ENCODE results near the gene TCN2. TPM values are rescaled to one million over a fixed set of nuclear protein-coding genes. Genes with fewer than 3 reads are reported as not detected.

The TCN2 gene
- total and polyA plus RNA-seq, 2 of the 4 experiments (the other 2 are of a cell fraction) = 1.3 to 3.6 TPM

DNA sequence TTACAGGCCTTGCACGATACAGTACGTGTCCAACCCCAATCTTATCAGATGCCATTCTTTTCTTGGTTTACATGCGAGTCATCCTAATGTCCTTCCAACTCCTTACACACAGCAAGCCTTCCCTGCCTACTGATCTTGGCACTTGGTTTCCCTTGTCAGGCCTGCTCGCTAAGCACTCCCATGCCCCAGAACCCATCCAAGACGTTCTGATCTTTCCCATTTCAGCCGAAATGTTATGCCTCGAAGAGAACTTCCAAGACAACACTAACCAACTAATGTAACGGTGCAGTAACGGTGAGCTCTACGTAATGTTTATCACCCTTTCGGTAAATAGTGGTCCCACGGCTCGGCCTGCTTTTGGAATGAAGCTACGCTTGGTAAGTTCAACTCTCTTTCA is 15.8 kb upstream of the TCN2 start:
- Histone ChIP-seq H3K9ac (ENCODE audit: low read depth, low read length) (peak overlapping the region; percentile 90), H3K4me2 (ENCODE audit: low read depth, low read length) (peak overlapping the region; percentile 99), H3K9me1 (ENCODE audit: insufficient read depth, low read length) (0 out of 2 replicates have a peak, but pooled peaks cover 4% of the 10 kb centered on the region), H2AFZ (replicated peaks; ENCODE audit: low read length, poor library complexity) (peak overlapping the region; percentile 33), H3K4ac (ENCODE audit: low read depth, low read length) (peak overlapping the region; percentile 67), H3K27ac (ENCODE audit: insufficient read depth, low read length) (peak overlapping the region; percentile 67), H3K56ac (ENCODE audit: extremely low read depth, insufficient read depth, low read length) (peak overlapping the region; percentile 78), H3K4me3 (ENCODE audit: insufficient read depth, low read depth, low read length) (peak overlapping the region; percentile 96), H2AK5ac (ENCODE audit: low read depth, low read length) (peak overlapping the region; percentile 81), H3K79me1 (ENCODE audit: low read depth in 1 of 2, low read length in 2 of 2) (peaks cover 31 to 38% of the 10 kb centered on the region in 2 experiments), H3K9me3 (ENCODE audit: control insufficient read depth, insufficient read depth, low read length) (no peaks in the 10 kb centered on the region), H3K36me3 (ENCODE audit: control insufficient read depth, insufficient read depth, low read length) (peaks cover 28% of the 10 kb centered on the region), H2BK5ac (ENCODE audit: low read depth, low read length, poor library complexity, severe bottlenecking) (peak overlapping the region; percentile 25), H2BK15ac (ENCODE audit: low read depth, low read length) (no peak overlapping the region), H3K18ac (ENCODE audit: low read depth, low read length) (peak overlapping the region; percentile 7), H4K91ac (ENCODE audit: insufficient read depth, low read depth, low read length) (peak overlapping the region; percentile 39), H3K23ac (ENCODE audit: low read depth, low read length) (peak overlapping the region; percentile 43), H2BK20ac (ENCODE audit: low read depth, low read length) (no peak overlapping the region), H2AK9ac (replicated peaks; ENCODE audit: low read depth, low read length, poor library complexity) (peak overlapping the region; percentile 87), H3K27me3 (ENCODE audit: control insufficient read depth, insufficient read depth, low read length) (peaks cover 11% of the 10 kb centered on the region), H3K4me1 (ENCODE audit: control insufficient read depth, insufficient read depth, low read length) (no peaks in the 10 kb centered on the region), H4K5ac (ENCODE audit: low read depth, low read length) (peak overlapping the region; percentile 81), H3K14ac (replicated peaks; ENCODE audit: low read depth, low read length) (peak overlapping the region; percentile 71), H4K20me1 (ENCODE audit: insufficient read depth, low read length) (peaks cover 11% of the 10 kb centered on the region; the same call in 1 of the 2 replicates), H4K8ac (ENCODE audit: low read depth in 2 of 2, low read length in 2 of 2) (peak overlapping the region; percentile 71 to 86), H2BK120ac (ENCODE audit: low read depth, low read length) (no peak overlapping the region)
- peak; percentile 56 for DNase-seq
- WGBS, 2 experiments (ENCODE audit: extremely low coverage in 2 of 2, insufficient read length in 1 of 2) = 3% methylated on average over 11 of the region's 14 CpGs; no CpG with 5 or more reads in 1 of the 2 experiments
- no peak for TF ChIP-seq BHLHE40 (IDR thresholded peaks at IDR 0.05; ENCODE audit: low read depth, low read length)
- no peak for TF ChIP-seq MAZ (IDR thresholded peaks at IDR 0.05; ENCODE audit: borderline replicate concordance, low read depth, low read length)
- TF ChIP-seq RCOR1 (IDR thresholded peaks at IDR 0.05; ENCODE audit: insufficient replicate concordance, low read length) = no peak
- TF ChIP-seq FOS (IDR thresholded peaks at IDR 0.05; ENCODE audit: low read depth, low read length) = no peak
- TF ChIP-seq, protein P1, sequence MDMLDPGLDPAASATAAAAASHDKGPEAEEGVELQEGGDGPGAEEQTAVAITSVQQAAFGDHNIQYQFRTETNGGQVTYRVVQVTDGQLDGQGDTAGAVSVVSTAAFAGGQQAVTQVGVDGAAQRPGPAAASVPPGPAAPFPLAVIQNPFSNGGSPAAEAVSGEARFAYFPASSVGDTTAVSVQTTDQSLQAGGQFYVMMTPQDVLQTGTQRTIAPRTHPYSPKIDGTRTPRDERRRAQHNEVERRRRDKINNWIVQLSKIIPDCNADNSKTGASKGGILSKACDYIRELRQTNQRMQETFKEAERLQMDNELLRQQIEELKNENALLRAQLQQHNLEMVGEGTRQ (IDR thresholded peaks at IDR 0.05; ENCODE audit: low read depth, low read length) = no peak
- TF ChIP-seq MXI1 (IDR thresholded peaks at IDR 0.05; ENCODE audit: borderline replicate concordance, low read depth, low read length) = no peak
- TF ChIP-seq NFE2L2 (IDR thresholded peaks at IDR 0.05; ENCODE audit: low read depth, low read length) = no peak
- no peak for TF ChIP-seq RAD21 (IDR thresholded peaks at IDR 0.05; ENCODE audit: low read length)
- no peak; the same call in none of the 2 replicates for TF ChIP-seq POLR2A (IDR thresholded peaks at IDR 0.05; ENCODE audit: low read depth, low read length)
- TF ChIP-seq, protein P2, sequence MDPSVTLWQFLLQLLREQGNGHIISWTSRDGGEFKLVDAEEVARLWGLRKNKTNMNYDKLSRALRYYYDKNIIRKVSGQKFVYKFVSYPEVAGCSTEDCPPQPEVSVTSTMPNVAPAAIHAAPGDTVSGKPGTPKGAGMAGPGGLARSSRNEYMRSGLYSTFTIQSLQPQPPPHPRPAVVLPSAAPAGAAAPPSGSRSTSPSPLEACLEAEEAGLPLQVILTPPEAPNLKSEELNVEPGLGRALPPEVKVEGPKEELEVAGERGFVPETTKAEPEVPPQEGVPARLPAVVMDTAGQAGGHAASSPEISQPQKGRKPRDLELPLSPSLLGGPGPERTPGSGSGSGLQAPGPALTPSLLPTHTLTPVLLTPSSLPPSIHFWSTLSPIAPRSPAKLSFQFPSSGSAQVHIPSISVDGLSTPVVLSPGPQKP (IDR thresholded peaks at IDR 0.05; ENCODE audit: borderline replicate concordance, low read depth, low read length) = no peak
- TF ChIP-seq SMC3 (IDR thresholded peaks at IDR 0.05; ENCODE audit: low read depth, low read length) = no peak
- no peak for TF ChIP-seq MAFK (IDR thresholded peaks at IDR 0.05; ENCODE audit: low read depth, low read length)
- TF ChIP-seq RFX5 (IDR thresholded peaks at IDR 0.05; ENCODE audit: low read depth, low read length) = no peak
- TF ChIP-seq CHD1 (IDR thresholded peaks at IDR 0.05; ENCODE audit: low read depth, low read length) = no peak
- TF ChIP-seq CEBPB (IDR thresholded peaks at IDR 0.05; ENCODE audit: low read depth, low read length) = no peak
- TF ChIP-seq, protein P3, sequence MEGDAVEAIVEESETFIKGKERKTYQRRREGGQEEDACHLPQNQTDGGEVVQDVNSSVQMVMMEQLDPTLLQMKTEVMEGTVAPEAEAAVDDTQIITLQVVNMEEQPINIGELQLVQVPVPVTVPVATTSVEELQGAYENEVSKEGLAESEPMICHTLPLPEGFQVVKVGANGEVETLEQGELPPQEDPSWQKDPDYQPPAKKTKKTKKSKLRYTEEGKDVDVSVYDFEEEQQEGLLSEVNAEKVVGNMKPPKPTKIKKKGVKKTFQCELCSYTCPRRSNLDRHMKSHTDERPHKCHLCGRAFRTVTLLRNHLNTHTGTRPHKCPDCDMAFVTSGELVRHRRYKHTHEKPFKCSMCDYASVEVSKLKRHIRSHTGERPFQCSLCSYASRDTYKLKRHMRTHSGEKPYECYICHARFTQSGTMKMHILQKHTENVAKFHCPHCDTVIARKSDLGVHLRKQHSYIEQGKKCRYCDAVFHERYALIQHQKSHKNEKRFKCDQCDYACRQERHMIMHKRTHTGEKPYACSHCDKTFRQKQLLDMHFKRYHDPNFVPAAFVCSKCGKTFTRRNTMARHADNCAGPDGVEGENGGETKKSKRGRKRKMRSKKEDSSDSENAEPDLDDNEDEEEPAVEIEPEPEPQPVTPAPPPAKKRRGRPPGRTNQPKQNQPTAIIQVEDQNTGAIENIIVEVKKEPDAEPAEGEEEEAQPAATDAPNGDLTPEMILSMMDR (conservative IDR thresholded peaks at IDR 0.05; ENCODE audit: low read depth, low read length) = no peak
- CTCF ChIA-PET = interaction anchor here (1.1 kb wide), 1 partner anchor 15 kb away, joined by 3 read pairs; no protein-coding TSS in a partner anchor
- BruUV-seq (replicated peaks) = TSS peak; percentile 54
- ATAC-seq (ENCODE audit: low read depth) = no peak
- intact Hi-C loops (cut with micrococcal nuclease) = no loop called here
- in situ Hi-C loops (cut with MboI; ENCODE audit: low sequenced_read_pairs) = no loop called here
- POLR2A ChIA-PET (ENCODE audit: unreplicated experiment) = no interaction called here
- dilution Hi-C loops (cut with HindIII; ENCODE audit: low sequenced_read_pairs, unreplicated experiment) = no loop called here
